IMR-90 (cell line): ENCODE data around the gene SYTL3.

Experiments
- BHLHE40 ChIP-seq: fragments of 150-350 bp; IDR thresholded peaks from 2 replicates; pipeline ENCODE4 v1.6.1; 2016; ENCODE audit warnings: mild to moderate bottlenecking, low read depth, low read length
- CHD1 ChIP-seq: IDR thresholded peaks from 2 replicates; pipeline ENCODE4 v1.6.1; 2012; ENCODE audit warnings: low read depth, low read length, improper control_type of control experiment
- CTCF ChIP-seq: conservative IDR thresholded peaks from 2 replicates; pipeline ENCODE4 v1.5.1; 2012; ENCODE audit warnings: mild to moderate bottlenecking, low read depth, low read length, improper control_type of control experiment
- FOS ChIP-seq: fragments of 150-350 bp; IDR thresholded peaks from 2 replicates; pipeline ENCODE4 v1.6.1; 2016; ENCODE audit warnings: low read depth, low read length
- MAFK ChIP-seq: IDR thresholded peaks from 2 replicates; pipeline ENCODE4 v1.6.1; 2012; ENCODE audit warnings: low read depth, low read length, improper control_type of control experiment
- MAZ ChIP-seq: IDR thresholded peaks from 2 replicates; pipeline ENCODE4 v1.6.1; 2012; ENCODE audit warnings: low read depth, mild to moderate bottlenecking, low read length, improper control_type of control experiment, moderate library complexity, borderline replicate concordance
- POLR2A ChIP-seq: IDR thresholded peaks from 2 replicates; pipeline ENCODE4 v1.6.1; 2012; ENCODE audit warnings: mild to moderate bottlenecking, low read depth, low read length
- RAD21 ChIP-seq: IDR thresholded peaks from 2 replicates; pipeline ENCODE4 v1.6.1; 2012; ENCODE audit warnings: low read length, improper control_type of control experiment
- RCOR1 ChIP-seq: IDR thresholded peaks from 2 replicates; pipeline ENCODE4 v1.6.1; 2012; ENCODE audit warnings: mild to moderate bottlenecking, low read length, improper control_type of control experiment; ENCODE audit not compliant: insufficient replicate concordance
- RFX5 ChIP-seq: IDR thresholded peaks from 2 replicates; pipeline ENCODE4 v1.8.0; 2012; ENCODE audit warnings: low read depth, mild to moderate bottlenecking, low read length, moderate library complexity
- SMC3 ChIP-seq: fragments of 150-350 bp; IDR thresholded peaks from 2 replicates; pipeline ENCODE4 v1.6.1; 2016; ENCODE audit warnings: low read depth, mild to moderate bottlenecking, antibody characterized with exemption, low read length, moderate library complexity

GRCh38 chr6:158786645-158787304 is 136.9 kb downstream of the SYTL3 start:
- no peak for TF ChIP-seq CTCF
- no peak for TF ChIP-seq POLR2A
- TF ChIP-seq RCOR1 = no peak
- no peak for TF ChIP-seq SMC3
- TF ChIP-seq FOS = no peak
- no peak for TF ChIP-seq BHLHE40
- TF ChIP-seq RFX5 = no peak
- TF ChIP-seq CHD1 = no peak
- TF ChIP-seq RAD21 = no peak
- no peak for TF ChIP-seq MAFK
- no peak for TF ChIP-seq MAZ
